Head of caudate nucleus (tissue), 42 donors: ENCODE data around the gene STK32B.
"Not testable (repeated sequence)": the region's sequence is repeated elsewhere in the genome, so short reads cannot be mapped to it uniquely, and the experiment has no call there.

Experiments used
- DNase-seq, 42 donors: peaks; one replicate each; pipeline versions ENCODE4 v3.0.0 to v3.0.0-alpha.2; 2020 to 2021; ENCODE audit warnings: mixed read lengths in 7 of 42
- intact Hi-C: fragments of 100-400 bp; cut with DNase I; formaldehyde crosslinking; loops from one replicate; pipeline ENCODE4 v1.15.0; 2022

STK32B gene

DNA sequence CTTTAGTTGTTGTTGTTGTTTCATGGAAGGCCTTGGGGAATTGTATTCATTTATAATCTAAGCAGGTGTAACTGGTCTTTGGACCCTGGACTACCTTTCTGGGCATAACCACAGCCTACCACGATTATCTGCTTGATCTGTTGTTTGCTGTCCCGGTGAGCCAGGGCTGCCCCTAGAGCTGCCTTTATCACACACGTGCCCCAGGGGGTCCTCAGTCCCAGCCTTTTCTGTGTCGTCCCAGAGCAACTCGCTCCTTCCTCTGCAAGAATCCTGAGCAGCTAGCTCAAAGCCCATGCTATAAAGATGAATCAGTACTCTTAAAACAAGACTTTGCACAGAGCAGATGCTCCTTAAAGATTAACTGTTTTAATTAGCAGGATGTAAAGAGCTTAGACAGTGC is 383.9 kb downstream of the STK32B start:
- DNase-seq = no peak
- intact Hi-C loops = no loop called here

DNA sequence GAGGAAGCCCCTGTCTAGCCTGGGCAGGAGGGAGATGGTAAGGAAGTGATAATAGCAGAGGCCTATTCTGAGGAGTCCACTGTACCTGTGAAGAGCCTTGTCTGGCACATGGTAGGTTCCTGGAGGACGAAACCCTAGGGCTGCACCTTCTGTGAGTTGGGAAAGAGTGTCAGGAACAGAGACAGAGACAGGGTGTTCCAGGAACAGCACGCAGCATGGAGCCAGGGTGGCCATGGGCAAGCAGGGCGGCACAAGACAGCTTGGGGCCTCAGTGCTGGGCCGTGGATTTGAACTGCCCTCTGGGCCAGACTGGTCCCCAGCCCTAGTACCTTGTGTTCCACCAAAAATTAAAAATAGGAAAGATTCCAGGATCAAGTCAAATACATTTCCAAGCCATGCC is 384.5 kb downstream of the STK32B start:
- intact Hi-C loops = no loop called here
- DNase-seq = no peak

DNA sequence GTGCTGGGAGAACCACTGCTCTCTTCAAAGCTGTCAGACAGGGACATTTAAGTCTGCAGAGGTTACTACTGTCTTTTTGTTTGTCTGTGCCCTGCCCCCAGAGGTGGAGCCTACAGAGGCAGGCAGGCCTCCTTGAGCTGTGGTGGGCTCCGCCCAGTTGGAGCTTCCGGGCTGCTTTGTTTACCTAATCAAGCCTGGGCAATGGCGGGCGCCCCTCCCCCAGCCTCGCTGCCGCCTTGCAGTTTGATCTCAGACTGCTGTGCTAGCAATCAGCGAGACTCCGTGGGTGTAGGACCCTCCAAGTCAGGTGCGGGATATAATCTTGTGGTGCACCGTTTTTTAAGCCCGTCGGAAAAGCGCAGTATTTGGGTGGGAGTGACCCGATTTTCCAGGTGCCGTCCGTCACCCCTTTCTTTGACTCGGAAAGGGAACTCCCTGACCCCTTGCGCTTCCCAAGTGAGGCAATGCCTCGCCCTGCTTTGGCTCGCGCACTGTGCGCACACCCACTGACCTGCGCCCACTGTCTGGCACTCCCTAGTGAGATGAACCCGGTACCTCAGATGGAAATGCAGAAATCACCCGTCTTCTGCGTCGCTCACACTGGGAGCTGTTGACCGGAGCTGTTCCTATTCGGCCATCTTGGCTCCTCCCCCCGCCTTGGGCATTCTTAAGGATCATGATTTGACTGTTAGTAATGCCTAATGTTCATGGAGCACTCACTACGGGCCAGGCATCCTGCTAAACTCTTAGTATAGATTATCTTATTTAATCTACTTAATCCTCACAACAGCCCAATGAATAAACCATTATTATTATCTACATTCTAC is 392.9 kb downstream of the STK32B start:
- peak in 1 of 42 donors; percentile 7 for DNase-seq
- intact Hi-C loops = not testable (repeated sequence)

DNA sequence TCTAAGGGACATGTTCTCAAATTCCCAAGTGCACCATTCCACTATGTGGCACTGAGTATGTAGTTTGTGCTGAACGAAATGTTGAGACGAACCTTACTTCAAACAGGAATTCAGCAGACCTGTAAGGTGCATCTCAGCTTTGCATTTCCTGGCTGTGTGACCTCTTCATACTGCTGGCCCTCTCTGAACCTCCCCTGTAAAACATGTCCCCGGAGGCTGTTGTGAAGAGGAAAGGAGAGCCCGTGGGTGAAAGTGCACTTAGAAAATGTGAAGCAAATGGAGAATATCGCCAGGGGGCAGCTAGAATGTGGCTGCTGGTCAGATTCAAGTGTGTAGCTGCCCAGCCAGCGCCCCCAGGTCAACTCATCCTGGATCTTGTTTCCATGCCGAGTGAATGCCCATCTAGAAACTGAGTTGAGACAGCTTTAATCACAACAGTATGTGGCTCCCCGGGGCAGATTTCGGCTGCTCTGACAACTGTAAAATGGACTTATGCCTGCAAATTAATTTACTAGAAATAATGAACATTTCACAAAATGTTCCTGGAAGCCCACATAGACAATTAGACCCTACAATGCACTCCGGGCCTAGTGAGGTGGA is 393.7 kb downstream of the STK32B start:
- peak in 4 of 42 donors; percentile 1 to 18 (median 5) for DNase-seq
- intact Hi-C loops = no loop called here

DNA sequence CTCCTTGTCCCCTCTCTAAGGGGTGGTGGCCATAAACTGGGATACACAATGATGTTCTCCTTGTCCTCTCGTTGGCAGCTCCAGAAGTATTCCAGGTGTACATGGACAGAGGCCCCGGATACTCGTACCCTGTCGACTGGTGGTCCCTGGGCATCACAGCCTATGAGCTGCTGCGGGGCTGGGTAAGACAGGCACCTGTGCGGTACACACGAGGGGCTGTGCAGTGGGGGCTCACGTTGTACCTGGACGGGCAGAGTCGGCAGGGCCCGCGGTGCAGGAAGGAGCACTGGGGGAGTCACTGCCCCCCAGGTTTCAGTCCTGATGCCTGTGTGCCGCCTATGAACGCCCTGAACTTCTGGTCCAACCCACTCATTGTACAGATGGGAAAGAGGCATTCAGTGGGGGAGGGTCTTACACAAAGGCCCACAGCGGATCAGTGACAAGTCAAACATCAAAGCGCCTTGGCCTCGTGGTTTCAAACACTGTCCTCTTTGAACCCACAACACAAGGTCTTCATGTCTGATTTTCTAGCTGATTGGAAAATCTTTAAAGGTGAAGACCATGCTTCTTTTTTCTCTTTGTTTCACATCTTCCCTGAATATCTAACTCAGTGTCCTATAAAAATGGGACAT is 395.4 kb downstream of the STK32B start:
- DNase-seq = peak in 5 of 42 donors; percentile 1 to 31 (median 5)
- intact Hi-C loops = no loop called here

DNA sequence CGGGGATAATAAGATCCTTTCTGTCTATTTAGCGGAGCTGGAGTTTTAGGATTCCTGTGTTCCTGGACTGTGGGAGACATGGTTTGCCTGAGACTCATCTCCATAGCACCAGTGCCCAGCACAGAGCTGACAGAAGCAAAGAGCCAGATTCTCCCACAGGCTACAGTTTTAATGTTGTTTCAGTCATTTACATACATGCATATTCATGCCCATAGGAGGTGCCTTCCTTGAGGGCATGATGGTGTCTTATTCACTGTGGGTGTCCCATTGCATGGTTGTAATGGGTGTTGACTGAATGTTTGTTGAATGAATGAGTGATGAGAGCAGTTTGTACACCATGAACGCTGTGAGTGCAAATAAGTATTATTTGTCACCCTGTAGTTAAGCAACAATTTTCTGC is 396.5 kb downstream of the STK32B start:
- DNase-seq = no peak
- intact Hi-C loops = no loop called here

DNA sequence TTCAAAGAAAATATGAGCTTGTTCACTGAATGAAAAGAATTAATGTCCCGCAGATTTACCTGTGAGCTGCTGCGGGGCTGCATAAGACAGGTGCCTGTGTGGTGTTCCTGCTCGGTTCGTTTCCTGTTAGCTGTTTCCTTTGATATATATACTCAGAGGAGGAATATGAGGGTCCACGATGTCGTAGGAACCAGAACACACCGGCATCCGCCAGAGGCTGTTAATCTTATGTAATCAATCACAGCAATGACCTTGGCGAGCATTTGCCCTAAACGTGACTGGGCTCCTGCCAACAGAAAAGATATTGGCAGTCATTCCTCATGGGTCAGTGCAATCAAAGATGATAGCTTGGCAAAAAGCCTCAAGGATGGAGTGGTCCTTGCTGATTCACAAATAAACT is 396.9 kb downstream of the STK32B start:
- intact Hi-C loops = no loop called here
- peak in 3 of 42 donors; percentile 4 to 29 (median 6) for DNase-seq

DNA sequence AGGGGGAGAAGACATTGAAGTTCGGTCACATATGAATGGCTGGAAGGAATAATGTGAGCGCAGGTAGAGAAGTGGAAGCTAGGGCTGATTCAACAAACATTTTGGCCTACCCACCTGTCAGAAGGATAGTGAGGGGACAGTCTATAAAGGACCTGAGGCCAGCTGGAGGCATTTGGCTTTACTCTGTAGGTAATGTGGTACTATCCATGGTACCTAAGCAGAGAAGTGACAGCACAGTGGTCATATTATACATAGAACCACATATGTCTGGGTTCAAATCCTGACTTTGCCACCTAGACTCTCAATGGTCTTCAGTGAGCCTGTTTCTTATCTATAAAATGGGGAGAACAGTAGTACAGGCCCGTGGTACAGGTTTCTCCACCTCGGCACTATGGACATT is 400.0 kb downstream of the STK32B start:
- DNase-seq = no peak
- intact Hi-C loops = no loop called here

DNA sequence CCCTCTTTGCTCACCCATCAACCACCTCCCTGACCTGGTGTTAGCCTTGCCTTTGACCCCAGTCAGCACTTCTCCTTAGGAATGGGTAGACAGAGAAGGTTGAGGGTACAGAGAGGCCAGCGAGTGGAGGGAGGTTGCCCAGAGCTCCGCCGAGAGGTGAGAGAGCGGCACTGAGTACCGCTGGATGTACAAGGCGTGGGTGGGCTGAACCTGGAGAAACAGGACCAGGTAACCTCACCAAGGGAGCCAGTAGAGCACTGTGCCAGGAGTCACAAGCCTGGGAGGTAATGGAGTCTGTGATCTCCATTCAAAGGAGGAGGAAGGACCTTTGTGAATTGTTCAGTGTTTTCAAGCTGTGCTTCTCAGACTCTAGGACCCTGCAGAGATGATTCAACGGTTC is 400.9 kb downstream of the STK32B start:
- intact Hi-C loops = no loop called here
- peak in 2 of 42 donors; percentile 8 to 14 for DNase-seq

DNA sequence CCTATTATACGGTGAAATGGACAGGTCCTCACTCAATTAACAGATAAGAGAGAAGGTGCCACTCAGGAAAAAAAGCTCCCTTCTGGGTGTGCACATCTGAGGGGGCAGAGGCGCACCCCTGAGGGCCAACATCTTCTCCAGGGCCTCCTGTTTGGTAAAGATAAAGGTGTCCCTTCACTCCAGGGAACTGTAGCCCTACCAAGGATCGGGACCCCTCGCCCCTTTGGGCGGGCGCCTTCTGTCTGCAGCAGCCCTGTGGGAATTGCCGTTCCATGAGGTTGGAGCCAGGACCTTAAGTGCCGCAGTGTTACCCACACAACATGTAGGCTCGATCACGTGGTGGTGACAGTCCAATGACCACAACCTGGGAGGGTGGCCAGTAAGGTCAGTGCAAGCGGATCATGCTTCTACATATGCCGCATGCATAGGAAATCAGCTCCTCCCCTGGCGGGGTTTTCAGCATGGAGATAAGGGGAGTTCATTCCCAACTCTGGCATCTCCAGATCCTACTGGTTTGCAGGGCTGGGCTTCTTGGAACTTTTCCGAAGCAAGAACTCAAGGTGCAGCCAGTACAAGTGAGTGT is 403.8 kb downstream of the STK32B start:
- intact Hi-C loops = no loop called here

DNA sequence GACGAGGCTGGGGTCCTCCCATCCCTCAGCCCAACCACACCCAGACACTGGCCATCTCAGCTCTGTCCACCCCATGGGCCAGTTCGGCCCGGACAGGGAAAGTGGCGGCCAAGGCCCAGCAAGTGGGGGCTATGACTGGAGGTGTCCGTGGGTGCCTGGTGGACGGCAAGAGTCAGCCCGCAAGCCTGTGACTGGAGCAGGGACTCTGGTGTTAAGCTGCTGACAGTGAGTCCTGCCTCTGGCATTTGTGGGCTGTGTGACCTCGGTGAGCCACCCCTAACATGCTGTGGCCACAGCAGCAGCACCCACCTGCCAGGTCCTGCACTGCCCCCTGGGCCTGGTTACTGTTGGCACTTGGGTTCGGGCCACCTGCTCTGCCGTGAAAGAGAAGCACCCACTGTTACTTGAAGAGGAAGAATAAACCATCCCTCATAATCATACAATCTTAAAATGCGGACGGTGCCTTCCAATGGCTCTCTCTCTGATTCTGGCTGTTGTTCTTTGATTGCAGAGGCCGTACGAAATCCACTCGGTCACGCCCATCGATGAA is 405.1 kb downstream of the STK32B start:
- no peak for DNase-seq
- intact Hi-C loops = no loop called here

More for the DNA sequence above, 403.8 kb downstream of the STK32B start:
- DNase-seq = no peak

DNA sequence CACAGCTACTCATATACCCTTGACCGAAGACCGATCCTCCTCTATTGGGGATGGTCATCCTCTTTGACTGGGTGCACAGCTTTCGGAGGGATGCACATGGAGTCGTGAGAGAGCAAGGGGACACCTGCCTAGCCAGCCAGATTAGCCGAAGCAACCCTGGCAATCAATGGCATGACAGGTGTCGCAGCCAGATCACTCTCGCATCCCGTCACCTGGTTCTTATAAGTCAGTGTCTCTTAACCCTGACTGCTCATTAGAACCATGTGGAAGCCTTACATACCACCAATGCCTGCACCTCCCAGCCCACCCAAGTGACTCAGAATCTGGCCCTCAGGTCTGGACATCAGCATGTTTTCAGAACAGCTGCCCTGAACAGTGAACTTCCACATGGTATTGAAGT is 407.4 kb downstream of the STK32B start:
- DNase-seq = peak in 1 of 42 donors; percentile 25
- intact Hi-C loops = no loop called here

DNA sequence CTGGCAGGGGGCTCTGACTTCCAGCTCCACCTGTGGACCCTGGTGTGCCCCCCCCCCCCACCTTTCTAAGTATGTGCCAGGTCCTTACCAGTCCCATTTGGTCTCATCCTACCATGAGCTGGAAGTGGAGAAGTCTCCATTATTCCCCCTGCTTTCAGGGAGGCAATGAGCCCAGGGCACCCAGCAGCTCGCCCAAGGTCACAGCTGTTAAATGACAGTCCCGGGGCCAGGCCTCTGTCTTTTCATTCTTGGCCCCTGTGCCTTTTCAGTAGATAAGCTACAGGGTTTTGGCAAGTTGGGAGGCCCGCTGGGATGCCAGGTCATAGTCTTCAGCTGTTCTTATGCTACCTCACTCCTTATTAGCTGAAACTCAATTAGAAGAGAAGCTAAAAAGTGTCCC is 408.0 kb downstream of the STK32B start:
- DNase-seq = peak in 1 of 42 donors; percentile 11
- intact Hi-C loops = no loop called here

DNA sequence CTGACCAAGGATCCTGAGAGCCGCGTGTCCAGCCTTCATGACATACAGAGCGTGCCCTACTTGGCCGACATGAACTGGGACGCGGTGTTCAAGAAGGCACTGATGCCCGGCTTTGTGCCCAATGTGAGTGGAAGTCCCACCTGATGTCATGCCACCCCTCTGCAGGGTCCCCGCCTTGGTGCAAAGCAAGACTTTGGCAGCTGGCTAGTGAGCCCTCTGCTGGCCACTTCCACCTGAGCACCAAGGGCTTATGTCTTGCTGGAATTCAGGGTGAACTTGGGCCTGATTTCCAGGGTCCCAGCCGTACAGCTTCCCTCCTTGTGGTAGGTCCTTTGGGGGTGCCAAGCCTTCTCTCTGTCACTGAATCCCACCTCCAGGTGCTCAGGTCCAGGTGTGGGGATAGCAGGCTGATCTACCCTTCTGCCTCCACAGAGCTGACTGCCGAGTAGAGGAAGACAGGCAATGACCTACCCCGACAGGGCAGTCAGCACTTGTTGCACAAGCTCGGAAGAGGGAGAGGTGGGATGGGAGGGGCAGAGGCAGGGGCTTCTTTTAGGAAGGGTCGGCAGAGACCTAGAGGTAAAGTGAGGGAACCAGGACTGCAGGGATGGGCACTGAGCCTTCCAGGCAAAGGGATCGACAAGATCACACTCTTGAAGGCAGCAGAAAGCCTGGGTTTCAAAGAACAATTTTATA is 409.0 kb downstream of the STK32B start:
- DNase-seq = peak in 40 of 42 donors; percentile 5 to 68 (median 40)
- intact Hi-C loops = no loop called here

DNA sequence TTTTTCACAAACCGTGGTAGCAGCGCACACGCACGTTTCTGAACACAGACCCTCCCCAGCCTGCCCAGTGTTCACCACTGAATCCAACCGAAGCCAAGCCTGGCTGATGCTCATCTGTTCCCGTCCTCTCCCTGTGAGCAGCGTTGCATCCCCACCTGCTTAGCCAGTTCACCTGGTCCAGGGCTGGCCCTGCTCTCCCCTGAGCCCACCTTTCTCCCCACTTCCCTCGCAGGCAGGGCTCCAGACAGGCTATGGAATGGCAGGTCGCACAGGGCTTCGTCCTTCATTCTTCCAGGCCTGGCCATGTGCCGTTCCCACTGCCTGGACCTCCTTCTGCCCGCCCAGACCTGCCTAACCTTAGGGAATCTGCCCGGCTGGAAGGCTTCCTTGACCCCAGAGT is 410.2 kb downstream of the STK32B start:
- peak in 1 of 42 donors; percentile 25 for DNase-seq
- intact Hi-C loops = no loop called here

DNA sequence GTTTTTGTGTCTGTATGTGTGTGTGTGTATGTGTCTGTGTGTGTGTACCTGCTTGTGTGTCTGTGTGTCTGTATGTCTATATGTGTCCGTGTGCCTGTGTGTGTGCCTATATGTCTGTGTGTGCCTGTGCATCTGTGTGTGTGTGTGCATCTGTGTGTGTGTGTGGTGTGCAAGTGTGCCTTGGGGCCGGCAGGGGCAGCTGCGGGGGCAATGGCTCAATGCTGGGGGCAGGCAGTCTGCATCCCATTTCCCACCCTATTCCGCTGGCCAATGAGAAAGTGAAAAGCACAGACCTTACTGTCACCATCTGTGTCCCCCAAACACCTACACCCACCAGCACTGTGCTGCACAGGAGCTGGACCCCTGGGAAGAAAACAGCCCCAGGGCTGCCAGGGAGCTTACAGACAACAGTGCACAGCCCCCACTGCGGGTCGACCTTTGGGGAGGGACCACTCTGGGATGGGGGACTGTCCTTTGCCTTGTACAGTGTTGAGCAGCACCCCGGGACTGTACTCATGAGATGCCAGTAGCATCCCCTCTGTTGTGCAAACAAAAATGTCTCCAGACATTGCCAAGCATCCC is 411.1 kb downstream of the STK32B start:
- intact Hi-C loops = no loop called here

DNA sequence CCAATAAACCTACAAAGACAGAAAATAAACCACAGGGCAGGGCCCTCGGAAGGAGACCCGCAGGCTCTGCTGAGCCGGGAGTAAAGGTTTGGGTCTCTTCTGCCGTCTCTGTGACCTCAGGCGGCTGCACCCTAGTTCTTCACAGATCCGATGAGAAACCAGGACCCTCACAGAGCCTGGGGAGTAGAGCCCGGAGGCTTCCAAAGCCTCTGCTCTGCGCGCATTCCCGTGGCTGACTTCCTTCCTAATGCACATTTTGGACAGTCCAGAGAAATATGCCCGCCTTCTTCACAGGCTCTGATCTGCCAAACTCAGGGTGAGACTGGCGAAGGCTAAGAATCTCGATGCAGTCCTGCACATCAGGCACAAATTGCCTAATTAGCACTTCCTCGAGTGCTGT is 411.6 kb downstream of the STK32B start:
- peak in 1 of 42 donors; percentile 20 for DNase-seq
- intact Hi-C loops = no loop called here

More for the DNA sequence above, 411.1 kb downstream of the STK32B start:
- peak in 2 of 42 donors; percentile 1 to 15 for DNase-seq

DNA sequence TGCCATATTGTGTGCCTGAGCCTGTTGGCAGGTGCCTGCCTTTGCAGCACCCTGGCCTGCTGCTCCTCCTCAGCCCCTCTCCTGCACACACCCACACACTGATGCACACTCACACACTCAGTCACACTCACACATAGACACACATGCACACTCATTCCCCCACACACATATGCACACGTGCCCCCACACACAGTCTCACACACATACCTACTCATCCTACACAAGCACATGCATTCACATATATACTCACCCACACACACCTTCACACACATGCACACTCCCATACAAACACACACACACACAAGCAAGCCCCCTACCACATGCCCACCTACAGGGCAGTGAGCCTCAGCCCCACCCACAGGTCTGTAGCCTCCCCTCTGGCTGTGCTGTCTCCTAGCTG is 412.1 kb downstream of the STK32B start:
- intact Hi-C loops = no loop called here

More for the DNA sequence above, 412.1 kb downstream of the STK32B start:
- DNase-seq = no peak
